Nephron (organoid): ENCODE measurements around the gene NHSL1.

Experiments
- H3K27ac Mint-ChIP-seq, 3 experiments: 2 replicates each; pipeline ENCODE4 v1.8.0; 2020; ENCODE audit warnings: mixed read lengths in 3 of 3, mild to moderate bottlenecking in 2 of 3, moderate library complexity in 1 of 3
- H3K27me3 Mint-ChIP-seq: 2 replicates; pipeline ENCODE4 v1.8.0; 2021; ENCODE audit warnings: low read depth, mild to moderate bottlenecking, moderate library complexity, mixed read lengths
- H3K36me3 Mint-ChIP-seq: 2 replicates; pipeline ENCODE4 v1.8.0; 2020; ENCODE audit warnings: low read depth, mixed read lengths
- H3K4me1 Mint-ChIP-seq: 2 replicates; pipeline ENCODE4 v1.8.0; 2020; ENCODE audit warnings: mixed read lengths
- H3K4me3 Mint-ChIP-seq, 3 experiments: 2 replicates each; pipeline ENCODE4 v1.8.0; 2020; ENCODE audit warnings: mild to moderate bottlenecking in 3 of 3, mixed read lengths in 3 of 3, moderate library complexity in 2 of 3
- H3K9me3 Mint-ChIP-seq: 2 replicates; pipeline ENCODE4 v1.8.0; 2020; ENCODE audit warnings: mixed read lengths
- CTCF ChIP-seq, 3 experiments: fragments of 200-600 bp; sonication (generic); IDR thresholded peaks; one replicate each; pipeline ENCODE4 v1.5.0; 2021; ENCODE audit warnings: antibody characterized with exemption in 3 of 3; ENCODE audit not compliant: unreplicated experiment in 3 of 3

Gene NHSL1

DNA sequence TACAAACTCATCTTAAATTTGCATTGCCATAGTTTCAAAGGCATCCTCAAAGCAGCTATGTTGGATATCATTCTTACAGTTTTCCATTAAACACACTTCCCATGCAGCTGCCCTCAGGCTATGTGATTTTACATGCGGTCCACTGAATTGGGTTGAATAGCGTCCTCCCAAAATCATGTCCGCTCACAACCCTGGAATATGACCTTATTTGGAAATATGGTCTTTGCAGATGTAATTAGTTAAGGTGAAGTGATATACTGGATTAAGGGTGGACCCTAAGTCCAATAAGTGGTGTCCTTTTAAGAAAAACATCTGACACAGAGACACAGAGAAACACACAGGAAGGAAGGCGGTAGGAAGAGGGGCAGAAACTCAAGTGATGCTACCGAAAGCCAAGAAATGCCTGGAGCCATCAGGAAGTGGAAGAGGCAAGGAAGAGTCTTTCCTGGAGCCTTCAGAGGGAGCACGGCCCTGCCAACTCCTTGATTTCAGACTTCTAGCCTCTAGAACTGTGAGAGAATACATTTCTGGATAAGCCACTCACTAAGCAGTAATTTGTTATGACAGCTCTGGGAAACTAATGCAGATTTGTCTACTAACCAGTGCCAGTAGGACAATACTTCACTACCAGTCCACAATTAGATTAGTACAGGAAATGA is 42.7 kb upstream of the NHSL1 start:
- no peak for TF ChIP-seq CTCF (IDR thresholded peaks at IDR 0.05; ENCODE audit: unreplicated experiment in 3 of 3)

GRCh38 chr6:138540468-138540867 is 41.2 kb upstream of the NHSL1 start:
- H3K4me3 Mint-ChIP-seq = peak overlapping the region in 2 of 3 experiments; percentile 53 to 76
- TF ChIP-seq CTCF (IDR thresholded peaks at IDR 0.05; ENCODE audit: unreplicated experiment in 3 of 3) = no peak
- no peaks in the 10 kb centered on the region for H3K9me3 Mint-ChIP-seq
- no peaks in the 10 kb centered on the region for H3K36me3 Mint-ChIP-seq
- H3K27ac Mint-ChIP-seq = peak overlapping the region; percentile 71 to 92 (median 89)
- no peaks in the 10 kb centered on the region for H3K27me3 Mint-ChIP-seq
- H3K4me1 Mint-ChIP-seq = peaks cover 79% of the 10 kb centered on the region

More for the DNA sequence above, 42.7 kb upstream of the NHSL1 start:
- H3K27ac Mint-ChIP-seq = peak overlapping the region in 2 of 3 experiments; percentile 4 to 47
- H3K4me1 Mint-ChIP-seq = peaks cover 73% of the 10 kb centered on the region
- H3K9me3 Mint-ChIP-seq = no peaks in the 10 kb centered on the region
- peak overlapping the region in 1 of 3 experiments; percentile 38 for H3K4me3 Mint-ChIP-seq
- no peaks in the 10 kb centered on the region for H3K36me3 Mint-ChIP-seq
- H3K27me3 Mint-ChIP-seq = no peaks in the 10 kb centered on the region

DNA sequence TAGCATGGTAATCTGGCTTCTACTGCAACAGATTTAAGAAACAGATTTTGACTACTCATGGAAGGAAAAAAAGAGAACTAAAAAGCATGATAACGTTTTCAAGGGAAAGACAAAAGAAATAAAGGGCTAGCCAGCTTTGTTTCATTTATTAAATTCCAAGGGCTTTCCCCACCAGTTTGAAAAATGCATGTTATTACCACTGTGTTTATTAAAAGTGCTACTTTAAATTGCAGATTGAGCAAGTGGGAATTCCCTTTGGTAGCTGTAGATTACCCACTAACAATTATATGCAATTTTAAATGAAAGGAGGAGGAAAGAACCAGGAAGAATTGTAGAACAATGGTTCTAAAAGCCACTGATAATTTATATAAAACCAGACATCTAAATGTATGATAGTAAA is 40.6 kb upstream of the NHSL1 start:
- Mint-ChIP-seq H3K36me3 (no peaks in the 10 kb centered on the region), H3K9me3 (no peaks in the 10 kb centered on the region), H3K4me1 (peaks cover 76% of the 10 kb centered on the region), H3K4me3 (no peak overlapping the region), H3K27ac (peak overlapping the region in 2 of 3 experiments; percentile 89 to 92), H3K27me3 (no peaks in the 10 kb centered on the region)
- TF ChIP-seq CTCF (IDR thresholded peaks at IDR 0.05; ENCODE audit: unreplicated experiment in 3 of 3) = no peak

- Mint-ChIP-seq H3K27ac (peak overlapping the region; percentile 50 to 89 (median 56)), H3K4me3 (peak overlapping the region in 1 of 3 experiments; percentile 66), H3K9me3 (no peaks in the 10 kb centered on the region), H3K27me3 (no peaks in the 10 kb centered on the region), H3K36me3 (no peaks in the 10 kb centered on the region), H3K4me1 (peaks cover 67% of the 10 kb centered on the region)
- no peak for TF ChIP-seq CTCF (IDR thresholded peaks at IDR 0.05; ENCODE audit: unreplicated experiment in 3 of 3)
These were observed 39.2 kb upstream of the NHSL1 start for GRCh38 chr6:138538390-138539031.

DNA sequence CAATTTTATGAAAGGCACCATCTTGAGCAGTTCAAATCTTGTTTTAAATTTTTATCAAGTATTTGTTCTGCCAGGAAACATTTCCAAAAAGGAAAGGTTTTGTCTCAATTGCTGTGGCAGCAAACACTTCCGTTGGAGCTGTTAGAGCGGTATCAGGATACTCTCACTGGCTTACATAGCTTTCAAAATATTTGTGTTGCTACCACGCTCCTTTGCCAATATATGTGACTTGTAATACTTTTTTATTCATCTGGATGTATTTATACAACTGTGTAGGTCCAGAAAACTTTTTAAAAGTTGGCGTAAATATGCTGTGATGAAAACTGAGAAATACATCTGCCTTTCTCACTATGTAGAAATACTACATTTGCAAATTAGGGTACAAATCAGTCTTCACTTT is 37.8 kb upstream of the NHSL1 start:
- H3K9me3 Mint-ChIP-seq = no peaks in the 10 kb centered on the region
- no peaks in the 10 kb centered on the region for H3K36me3 Mint-ChIP-seq
- TF ChIP-seq CTCF (IDR thresholded peaks at IDR 0.05; ENCODE audit: unreplicated experiment in 3 of 3) = no peak
- H3K4me3 Mint-ChIP-seq = no peak overlapping the region
- no peaks in the 10 kb centered on the region for H3K27me3 Mint-ChIP-seq
- peak overlapping the region in 1 of 3 experiments; percentile 79 for H3K27ac Mint-ChIP-seq
- peaks cover 57% of the 10 kb centered on the region for H3K4me1 Mint-ChIP-seq
